IMR-90 (cell line): ENCODE data around the gene HERC4.
"Not testable (repeated sequence)": the region's sequence is repeated elsewhere in the genome, so short reads cannot be mapped to it uniquely, and the experiment has no call there.

Experiments used
- BHLHE40 ChIP-seq: fragments of 150-350 bp; IDR thresholded peaks from 2 replicates; pipeline ENCODE4 v1.6.1; 2016; ENCODE audit warnings: mild to moderate bottlenecking, low read depth, low read length
- CEBPB ChIP-seq: IDR thresholded peaks from 2 replicates; pipeline ENCODE4 v1.6.1; 2012; ENCODE audit warnings: low read depth, low read length, improper control_type of control experiment
- CHD1 ChIP-seq: IDR thresholded peaks from 2 replicates; pipeline ENCODE4 v1.6.1; 2012; ENCODE audit warnings: low read depth, low read length, improper control_type of control experiment
- CTCF ChIP-seq: conservative IDR thresholded peaks from 2 replicates; pipeline ENCODE4 v1.5.1; 2012; ENCODE audit warnings: mild to moderate bottlenecking, low read depth, low read length, improper control_type of control experiment
- FOS ChIP-seq: fragments of 150-350 bp; IDR thresholded peaks from 2 replicates; pipeline ENCODE4 v1.6.1; 2016; ENCODE audit warnings: low read depth, low read length
- MXI1 ChIP-seq: IDR thresholded peaks from 2 replicates; pipeline ENCODE4 v1.6.1; 2012; ENCODE audit warnings: low read depth, mild to moderate bottlenecking, low read length, moderate library complexity, borderline replicate concordance
- POLR2A ChIP-seq: IDR thresholded peaks from 2 replicates; pipeline ENCODE4 v1.6.1; 2012; ENCODE audit warnings: mild to moderate bottlenecking, low read depth, low read length
- RAD21 ChIP-seq: IDR thresholded peaks from 2 replicates; pipeline ENCODE4 v1.6.1; 2012; ENCODE audit warnings: low read length, improper control_type of control experiment
- RCOR1 ChIP-seq: IDR thresholded peaks from 2 replicates; pipeline ENCODE4 v1.6.1; 2012; ENCODE audit warnings: mild to moderate bottlenecking, low read length, improper control_type of control experiment; ENCODE audit not compliant: insufficient replicate concordance
- RFX5 ChIP-seq: IDR thresholded peaks from 2 replicates; pipeline ENCODE4 v1.8.0; 2012; ENCODE audit warnings: low read depth, mild to moderate bottlenecking, low read length, moderate library complexity
- SMC3 ChIP-seq: fragments of 150-350 bp; IDR thresholded peaks from 2 replicates; pipeline ENCODE4 v1.6.1; 2016; ENCODE audit warnings: low read depth, mild to moderate bottlenecking, antibody characterized with exemption, low read length, moderate library complexity

- TF ChIP-seq CTCF, MXI1, POLR2A, RAD21, CHD1, SMC3, BHLHE40, CEBPB, FOS, RFX5, RCOR1: not testable (repeated sequence)
Measured at GRCh38 chr10:67877421-67877820, 197.7 kb downstream of the HERC4 start.
